D721Med (cell line): ENCODE measurements around the gene RNF213.

Source experiments
- DNase-seq: peaks from one replicate; pipeline ENCODE4 v3.0.0; 2011; ENCODE audit warnings: low spot score; ENCODE audit not compliant: insufficient read length
- FAIRE-seq: peaks from 2 replicates; lab custom pipeline; 2011; peaks lifted over from hg19 to GRCh38; lab: Jason Lieb, UNC
- TF ChIP-seq, protein P1 (sequence below): IDR thresholded peaks from 2 replicates; pipeline ENCODE4 v1.5.1; 2012; ENCODE audit warnings: mild to moderate bottlenecking, control low read depth; ENCODE audit not compliant: insufficient read depth; ENCODE audit errors: missing control alignments

The RNF213 gene

DNA sequence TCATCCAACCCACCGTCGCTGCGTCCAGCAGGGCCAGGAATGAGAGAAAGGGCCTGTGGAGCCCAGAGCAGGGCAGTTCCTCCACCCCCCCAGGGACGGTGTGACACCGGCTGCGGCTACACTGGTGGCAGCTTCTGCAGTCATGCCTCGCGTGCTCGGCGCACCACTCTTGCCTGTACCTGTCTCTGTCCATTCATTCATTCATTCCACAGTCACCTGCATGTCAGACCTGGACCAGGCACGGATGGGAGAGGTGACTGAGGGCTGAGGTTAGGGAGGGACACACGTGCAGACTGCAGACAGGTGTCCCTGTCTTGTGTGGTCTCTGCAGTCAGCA lies 181.6 kb downstream of the RNF213 start:
- FAIRE-seq (no peak), DNase-seq (no peak)
- TF ChIP-seq, protein P1, sequence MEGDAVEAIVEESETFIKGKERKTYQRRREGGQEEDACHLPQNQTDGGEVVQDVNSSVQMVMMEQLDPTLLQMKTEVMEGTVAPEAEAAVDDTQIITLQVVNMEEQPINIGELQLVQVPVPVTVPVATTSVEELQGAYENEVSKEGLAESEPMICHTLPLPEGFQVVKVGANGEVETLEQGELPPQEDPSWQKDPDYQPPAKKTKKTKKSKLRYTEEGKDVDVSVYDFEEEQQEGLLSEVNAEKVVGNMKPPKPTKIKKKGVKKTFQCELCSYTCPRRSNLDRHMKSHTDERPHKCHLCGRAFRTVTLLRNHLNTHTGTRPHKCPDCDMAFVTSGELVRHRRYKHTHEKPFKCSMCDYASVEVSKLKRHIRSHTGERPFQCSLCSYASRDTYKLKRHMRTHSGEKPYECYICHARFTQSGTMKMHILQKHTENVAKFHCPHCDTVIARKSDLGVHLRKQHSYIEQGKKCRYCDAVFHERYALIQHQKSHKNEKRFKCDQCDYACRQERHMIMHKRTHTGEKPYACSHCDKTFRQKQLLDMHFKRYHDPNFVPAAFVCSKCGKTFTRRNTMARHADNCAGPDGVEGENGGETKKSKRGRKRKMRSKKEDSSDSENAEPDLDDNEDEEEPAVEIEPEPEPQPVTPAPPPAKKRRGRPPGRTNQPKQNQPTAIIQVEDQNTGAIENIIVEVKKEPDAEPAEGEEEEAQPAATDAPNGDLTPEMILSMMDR: no peak

DNA sequence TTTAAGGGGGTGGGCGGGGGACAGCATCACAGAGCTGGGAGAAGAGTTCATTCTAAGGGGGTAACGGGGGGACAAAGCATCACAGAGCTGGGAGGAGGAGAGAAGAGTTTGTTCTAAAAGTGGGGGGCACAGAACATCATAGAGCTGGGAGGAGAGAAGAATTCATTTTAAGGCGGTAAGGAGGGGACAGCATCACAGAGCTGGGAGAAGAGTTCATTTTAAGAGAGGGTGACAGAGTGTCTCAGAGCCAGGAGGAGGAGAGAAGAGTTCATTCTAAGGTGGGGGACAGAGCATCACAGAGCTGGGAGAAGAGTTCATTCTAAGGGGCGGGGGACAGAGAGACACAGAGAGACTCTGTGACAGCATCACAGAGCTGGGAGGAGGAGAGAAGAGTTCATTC lies 182.1 kb downstream of the RNF213 start:
- FAIRE-seq: no peak

DNA sequence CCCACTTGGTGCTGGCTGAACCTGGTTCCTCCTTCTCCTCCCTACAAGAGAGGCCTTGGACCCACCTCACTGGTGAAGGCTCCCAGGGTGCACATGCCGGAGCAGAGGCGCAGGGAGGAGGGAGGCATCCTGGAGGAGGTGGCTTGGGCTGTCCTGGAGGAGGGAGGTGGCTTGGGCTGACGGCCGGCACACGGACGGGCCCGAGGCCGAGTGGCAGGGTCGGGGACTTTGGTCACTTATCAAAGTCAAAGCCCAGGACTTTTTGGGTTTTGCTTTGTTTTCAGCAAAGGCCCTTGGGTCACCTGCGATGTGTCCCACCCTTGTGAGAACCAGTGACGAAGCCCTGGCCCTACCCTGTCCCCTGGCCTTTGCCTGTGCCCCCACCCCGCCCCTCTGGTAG lies 182.8 kb downstream of the RNF213 start:
- FAIRE-seq (no peak), DNase-seq (no peak)
- TF ChIP-seq, protein P1: no peak

More for the DNA sequence above, 182.1 kb downstream of the RNF213 start:
- TF ChIP-seq, protein P1: no peak
- no peak for DNase-seq

DNA sequence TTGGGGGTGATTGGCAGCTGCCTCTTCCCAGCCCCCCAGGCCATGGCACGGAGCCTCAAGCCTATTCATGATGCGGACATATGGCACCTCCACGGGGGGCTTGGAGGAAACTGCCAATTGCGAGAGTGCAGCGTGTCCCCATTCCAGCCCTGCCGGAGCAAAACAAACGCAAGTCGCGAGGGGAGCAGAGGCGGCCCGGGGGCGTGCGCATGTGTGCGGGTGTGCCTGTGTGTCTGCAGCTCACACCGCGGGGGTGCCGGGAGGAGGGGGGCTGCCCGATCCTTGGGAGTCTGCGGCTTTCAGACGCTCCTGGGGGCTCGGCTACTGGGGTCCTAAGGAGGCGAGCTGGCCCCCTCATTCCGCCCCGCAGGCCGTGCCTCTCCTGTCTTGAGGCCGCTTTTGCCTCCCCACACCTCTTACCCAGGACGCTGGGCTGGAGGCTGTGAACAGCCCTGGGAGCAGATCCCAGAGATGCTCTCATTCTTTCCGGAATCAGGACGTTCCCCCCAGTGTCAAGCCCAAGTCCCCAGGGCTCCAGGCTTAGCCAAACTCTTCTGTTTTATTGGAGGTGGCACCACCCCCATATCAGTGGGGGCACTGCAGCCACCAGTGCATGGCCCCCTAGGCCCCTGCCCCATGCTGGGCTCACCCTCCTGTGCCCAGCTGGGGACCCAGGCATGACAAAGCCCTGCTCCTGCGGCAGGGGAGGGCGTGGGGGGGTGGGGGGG lies 183.4 kb downstream of the RNF213 start:
- FAIRE-seq (no peak), DNase-seq (no peak)
- TF ChIP-seq, protein P1: no peak

DNA sequence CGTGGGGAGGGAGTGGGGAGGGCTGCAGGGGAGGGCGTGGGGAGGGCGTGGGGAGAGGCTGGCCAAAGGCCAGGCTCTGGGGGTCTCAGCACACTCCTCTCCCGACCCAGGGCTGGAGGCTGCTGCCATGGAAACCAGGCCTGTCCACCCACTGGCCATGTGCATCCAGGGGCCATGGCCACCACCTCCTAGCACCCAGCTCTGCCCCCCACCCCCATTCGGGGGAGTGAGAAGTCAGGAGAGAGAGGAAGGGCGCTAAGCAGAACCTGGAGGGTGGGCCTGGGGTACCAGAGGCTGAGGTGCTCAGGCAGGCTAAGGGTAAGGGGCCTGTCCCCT lies 184.0 kb downstream of the RNF213 start:
- TF ChIP-seq, protein P1: no peak
- FAIRE-seq: no peak
- DNase-seq: no peak

DNA sequence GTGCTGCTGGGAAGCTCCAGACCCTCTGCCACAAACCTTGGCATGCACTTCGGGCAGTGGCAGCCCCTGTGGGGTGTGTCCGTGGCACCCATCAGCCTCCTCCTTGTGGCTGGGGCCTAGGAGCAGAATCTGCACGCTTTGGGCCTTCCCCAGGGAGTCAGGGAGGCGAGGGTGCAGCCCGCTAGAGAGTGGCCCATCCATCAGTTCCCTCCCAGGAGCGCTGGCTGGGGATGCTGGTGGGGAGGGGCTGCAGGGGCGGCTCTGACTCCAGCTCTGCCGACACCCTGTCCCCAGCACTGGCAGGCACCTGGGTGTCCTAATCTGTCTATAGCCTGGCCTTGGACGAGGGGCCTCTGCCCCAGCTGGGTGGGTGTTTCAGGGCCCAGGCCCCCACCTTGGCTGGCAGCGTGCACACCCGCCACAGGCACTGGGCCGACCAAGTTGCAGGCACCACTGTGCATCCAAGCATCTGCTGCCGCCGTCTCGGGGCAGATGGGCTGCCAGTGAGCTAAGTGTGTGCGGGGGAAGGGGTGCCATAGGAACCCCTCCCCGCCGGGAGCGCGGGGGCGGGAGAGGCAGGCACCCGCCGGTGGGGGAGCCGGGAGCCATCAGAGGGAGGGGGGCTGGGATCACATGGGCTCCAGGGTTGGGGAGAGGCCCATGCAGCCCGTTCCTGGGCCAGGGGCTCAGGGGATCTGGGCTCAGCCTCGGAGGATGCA lies 184.5 kb downstream of the RNF213 start:
- TF ChIP-seq, protein P1: no peak
- FAIRE-seq: no peak
- DNase-seq: no peak

DNA sequence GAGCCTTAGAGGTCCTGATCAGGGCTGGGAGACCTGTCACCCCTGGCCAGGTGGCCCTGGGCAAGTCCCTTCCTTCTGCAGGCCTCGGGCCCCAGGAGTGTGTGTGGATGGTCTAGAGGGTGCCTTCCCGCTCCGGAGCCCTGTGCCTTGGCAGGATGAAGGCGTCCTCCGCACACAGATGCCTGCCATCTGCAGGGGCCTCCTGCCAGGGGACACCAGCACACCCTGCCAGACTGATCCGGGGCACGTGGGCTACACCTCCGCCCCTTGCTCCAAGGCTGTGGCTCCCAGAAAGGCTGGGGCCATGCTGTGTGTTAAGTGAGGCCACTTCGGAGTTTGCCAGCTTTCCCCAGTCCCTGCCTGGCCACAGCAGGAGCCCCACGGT lies 185.1 kb downstream of the RNF213 start:
- no peak for DNase-seq
- TF ChIP-seq, protein P1: no peak
- FAIRE-seq: no peak
